KOPT-K1 (cell line): ENCODE data around the gene CPM.
"Not testable (repeated sequence)": the region's sequence is repeated elsewhere in the genome, so short reads cannot be mapped to it uniquely, and the experiment has no call there.

Experiments used
- H3K27ac ChIP-seq: fragments of 200-600 bp; sonication (generic); 2 replicates; pipeline ENCODE4 v1.5.1; 2016; ENCODE audit warnings: antibody characterized with exemption, mild to moderate bottlenecking, low read depth, low read length; ENCODE audit not compliant: poor library complexity, severe bottlenecking
- H3K36me3 ChIP-seq: fragments of 200-600 bp; sonication (generic); 2 replicates; pipeline ENCODE4 v1.5.1; 2017; ENCODE audit warnings: antibody characterized with exemption, mild to moderate bottlenecking, low read length, moderate library complexity; ENCODE audit not compliant: insufficient read depth
- H3K9me3 ChIP-seq: fragments of 200-600 bp; sonication (generic); 2 replicates; pipeline ENCODE4 v1.5.1; 2017; ENCODE audit warnings: antibody characterized with exemption, low read length, mild to moderate bottlenecking; ENCODE audit not compliant: insufficient read depth, poor library complexity, severe bottlenecking

The CPM gene

GRCh38 chr12:68802372-68802745 is 130.6 kb downstream of the CPM start:
- not testable (repeated sequence) for H3K9me3 ChIP-seq, H3K36me3 ChIP-seq, H3K27ac ChIP-seq
